HEK293 (cell line): ENCODE data around the gene CAP1.

Experiments
- GLIS1 ChIP-seq: fragments of 450-650 bp; formaldehyde crosslinking; IDR thresholded peaks from 2 replicates; pipeline ENCODE4 v1.5.1; 2016; ENCODE audit warnings: missing biosample characterization, missing genetic modification characterization
- OSR2 ChIP-seq: fragments of 450-650 bp; formaldehyde crosslinking; IDR thresholded peaks from 2 replicates; pipeline ENCODE4 v1.5.1; 2016; ENCODE audit warnings: missing biosample characterization, missing genetic modification characterization
- YY1 ChIP-seq: fragments of 450-650 bp; formaldehyde crosslinking; IDR thresholded peaks from 2 replicates; pipeline ENCODE4 v1.5.1; 2018; ENCODE audit warnings: missing biosample characterization, missing genetic modification characterization
- ZBTB20 ChIP-seq: fragments of 450-650 bp; formaldehyde crosslinking; IDR thresholded peaks from 2 replicates; pipeline ENCODE4 v1.5.1; 2016; ENCODE audit warnings: missing biosample characterization, missing genetic modification characterization
- ZBTB8A ChIP-seq: fragments of 450-650 bp; formaldehyde crosslinking; IDR thresholded peaks from 2 replicates; pipeline ENCODE4 v1.5.1; 2016; ENCODE audit warnings: missing biosample characterization, missing genetic modification characterization
- ZNF10 ChIP-seq: fragments of 450-650 bp; formaldehyde crosslinking; IDR thresholded peaks from 2 replicates; pipeline ENCODE4 v1.5.1; 2017; ENCODE audit warnings: missing biosample characterization, missing genetic modification characterization
- ZNF19 ChIP-seq: fragments of 450-650 bp; formaldehyde crosslinking; IDR thresholded peaks from 2 replicates; pipeline ENCODE4; 2016; ENCODE audit warnings: missing biosample characterization, missing genetic modification characterization, low read depth
- ZNF211 ChIP-seq: fragments of 450-650 bp; formaldehyde crosslinking; IDR thresholded peaks from 2 replicates; pipeline ENCODE4 v1.5.1; 2016; ENCODE audit warnings: low read depth, missing biosample characterization, missing genetic modification characterization
- ZNF292 ChIP-seq: fragments of 450-650 bp; formaldehyde crosslinking; IDR thresholded peaks from 2 replicates; pipeline ENCODE4 v1.5.1; 2016; ENCODE audit warnings: low read depth, missing biosample characterization, missing genetic modification characterization, borderline replicate concordance
- ZNF335 ChIP-seq: fragments of 450-650 bp; formaldehyde crosslinking; conservative IDR thresholded peaks from 2 replicates; pipeline ENCODE4 v1.5.1; 2016; ENCODE audit warnings: missing biosample characterization, missing genetic modification characterization
- ZNF366 ChIP-seq: fragments of 450-650 bp; formaldehyde crosslinking; conservative IDR thresholded peaks from 2 replicates; pipeline ENCODE4 v1.5.1; 2016; ENCODE audit warnings: missing biosample characterization, missing genetic modification characterization
- ZNF394 ChIP-seq: fragments of 450-650 bp; formaldehyde crosslinking; IDR thresholded peaks from 2 replicates; pipeline ENCODE4 v1.5.1; 2016; ENCODE audit warnings: missing biosample characterization, missing genetic modification characterization, mild to moderate bottlenecking, moderate library complexity, borderline replicate concordance
- ZNF561 ChIP-seq: fragments of 450-650 bp; IDR thresholded peaks from 2 replicates; pipeline ENCODE4 v1.5.1; 2018; ENCODE audit warnings: missing biosample characterization, missing genetic modification characterization, borderline replicate concordance
- ZNF792 ChIP-seq: fragments of 450-650 bp; formaldehyde crosslinking; IDR thresholded peaks from 2 replicates; pipeline ENCODE4 v1.5.1; 2016; ENCODE audit warnings: missing biosample characterization, missing genetic modification characterization
- ZSCAN16 ChIP-seq: fragments of 450-650 bp; formaldehyde crosslinking; IDR thresholded peaks from 2 replicates; pipeline ENCODE4 v1.5.1; 2016; ENCODE audit warnings: missing biosample characterization, missing genetic modification characterization
- TF ChIP-seq, protein P1 (sequence below): fragments of 450-650 bp; formaldehyde crosslinking; conservative IDR thresholded peaks from 2 replicates; pipeline ENCODE4 v1.5.1; 2016; ENCODE audit warnings: low read depth, missing biosample characterization, missing genetic modification characterization
- TF ChIP-seq, protein P2 (sequence below): fragments of 450-650 bp; formaldehyde crosslinking; IDR thresholded peaks from 2 replicates; pipeline ENCODE4 v1.5.1; 2016; ENCODE audit warnings: missing biosample characterization, missing genetic modification characterization
- TF ChIP-seq, protein P3 (sequence below): fragments of 450-650 bp; formaldehyde crosslinking; IDR thresholded peaks from 2 replicates; pipeline ENCODE4 v1.5.1; 2016; ENCODE audit warnings: missing biosample characterization, missing genetic modification characterization, low read depth
- TF ChIP-seq, protein P4 (sequence below): fragments of 450-650 bp; formaldehyde crosslinking; IDR thresholded peaks from 2 replicates; pipeline ENCODE4 v1.5.1; 2016; ENCODE audit warnings: missing biosample characterization, missing genetic modification characterization
- TF ChIP-seq, protein P5 (sequence below): fragments of 450-650 bp; formaldehyde crosslinking; IDR thresholded peaks from 2 replicates; pipeline ENCODE4 v1.5.1; 2016; ENCODE audit warnings: missing biosample characterization, missing genetic modification characterization
- TF ChIP-seq, protein P6 (sequence below): fragments of 450-650 bp; formaldehyde crosslinking; IDR thresholded peaks from 2 replicates; pipeline ENCODE4 v1.5.1; 2016; ENCODE audit warnings: missing biosample characterization, missing genetic modification characterization
- TF ChIP-seq, protein P7 (sequence below): sonication (generic); formaldehyde crosslinking; IDR thresholded peaks from 2 replicates; pipeline ENCODE4 v1.8.1; 2022; ENCODE audit warnings: mild to moderate bottlenecking, moderate library complexity, missing genetic modification reagents
- TF ChIP-seq, protein P8 (sequence below): fragments of 450-650 bp; formaldehyde crosslinking; IDR thresholded peaks from 2 replicates; pipeline ENCODE4; 2016; ENCODE audit warnings: missing biosample characterization, missing genetic modification characterization

Gene CAP1

DNA sequence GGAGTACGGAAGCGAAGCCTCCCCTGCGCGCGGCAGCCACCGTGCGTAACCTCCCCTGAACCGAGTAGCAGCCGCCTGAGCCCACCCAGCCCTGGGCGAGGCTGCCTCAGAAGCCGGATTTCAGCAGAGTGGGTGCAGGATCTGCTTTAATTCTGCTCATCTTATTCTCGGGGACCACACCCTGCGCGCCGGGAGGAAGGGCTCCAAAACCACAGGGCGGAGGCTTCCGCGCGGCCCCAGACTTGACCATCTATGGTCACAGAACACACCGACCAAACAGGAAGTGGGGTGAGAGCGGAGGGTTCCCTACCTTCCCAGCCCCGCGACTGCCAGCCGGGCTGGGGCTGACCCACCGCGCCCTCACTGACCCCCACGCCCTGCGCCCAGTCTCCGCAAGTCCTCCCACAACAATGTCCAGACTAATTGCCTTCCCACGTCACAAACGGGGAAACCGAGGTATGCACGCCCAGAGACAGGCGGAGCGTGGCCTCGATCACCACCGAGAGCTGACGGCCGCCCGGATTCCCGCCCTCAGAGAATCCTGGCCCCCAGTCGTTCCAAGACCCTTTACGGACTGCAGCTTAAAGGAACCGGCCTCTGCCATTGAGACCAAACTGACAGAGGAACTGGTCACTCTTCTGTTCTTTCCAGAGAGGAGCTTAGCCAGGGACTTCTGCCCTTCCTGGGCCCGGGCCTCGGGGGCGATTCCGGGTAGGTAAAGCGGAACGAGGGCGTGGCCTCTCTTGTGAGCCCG, 595 bp upstream of the CAP1 start (continued):
- TF ChIP-seq, protein P1, sequence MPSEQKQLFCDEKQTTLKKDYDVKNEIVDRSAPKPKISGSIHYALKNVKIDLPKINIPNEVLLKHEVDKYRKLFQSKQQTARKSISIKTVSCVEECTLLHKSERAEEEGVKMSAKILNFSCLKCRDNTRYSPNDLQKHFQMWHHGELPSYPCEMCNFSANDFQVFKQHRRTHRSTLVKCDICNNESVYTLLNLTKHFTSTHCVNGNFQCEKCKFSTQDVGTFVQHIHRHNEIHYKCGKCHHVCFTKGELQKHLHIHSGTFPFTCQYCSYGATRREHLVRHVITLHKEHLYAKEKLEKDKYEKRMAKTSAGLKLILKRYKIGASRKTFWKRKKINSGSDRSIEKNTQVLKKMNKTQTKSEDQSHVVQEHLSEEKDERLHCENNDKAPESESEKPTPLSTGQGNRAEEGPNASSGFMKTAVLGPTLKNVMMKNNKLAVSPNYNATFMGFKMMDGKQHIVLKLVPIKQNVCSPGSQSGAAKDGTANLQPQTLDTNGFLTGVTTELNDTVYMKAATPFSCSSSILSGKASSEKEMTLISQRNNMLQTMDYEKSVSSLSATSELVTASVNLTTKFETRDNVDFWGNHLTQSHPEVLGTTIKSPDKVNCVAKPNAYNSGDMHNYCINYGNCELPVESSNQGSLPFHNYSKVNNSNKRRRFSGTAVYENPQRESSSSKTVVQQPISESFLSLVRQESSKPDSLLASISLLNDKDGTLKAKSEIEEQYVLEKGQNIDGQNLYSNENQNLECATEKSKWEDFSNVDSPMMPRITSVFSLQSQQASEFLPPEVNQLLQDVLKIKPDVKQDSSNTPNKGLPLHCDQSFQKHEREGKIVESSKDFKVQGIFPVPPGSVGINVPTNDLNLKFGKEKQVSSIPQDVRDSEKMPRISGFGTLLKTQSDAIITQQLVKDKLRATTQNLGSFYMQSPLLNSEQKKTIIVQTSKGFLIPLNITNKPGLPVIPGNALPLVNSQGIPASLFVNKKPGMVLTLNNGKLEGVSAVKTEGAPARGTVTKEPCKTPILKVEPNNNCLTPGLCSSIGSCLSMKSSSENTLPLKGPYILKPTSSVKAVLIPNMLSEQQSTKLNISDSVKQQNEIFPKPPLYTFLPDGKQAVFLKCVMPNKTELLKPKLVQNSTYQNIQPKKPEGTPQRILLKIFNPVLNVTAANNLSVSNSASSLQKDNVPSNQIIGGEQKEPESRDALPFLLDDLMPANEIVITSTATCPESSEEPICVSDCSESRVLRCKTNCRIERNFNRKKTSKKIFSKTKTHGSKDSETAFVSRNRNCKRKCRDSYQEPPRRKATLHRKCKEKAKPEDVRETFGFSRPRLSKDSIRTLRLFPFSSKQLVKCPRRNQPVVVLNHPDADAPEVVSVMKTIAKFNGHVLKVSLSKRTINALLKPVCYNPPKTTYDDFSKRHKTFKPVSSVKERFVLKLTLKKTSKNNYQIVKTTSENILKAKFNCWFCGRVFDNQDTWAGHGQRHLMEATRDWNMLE (tag by site-specific recombination): no peak; the same call in 1 of the 2 replicates
- TF ChIP-seq, protein P2, sequence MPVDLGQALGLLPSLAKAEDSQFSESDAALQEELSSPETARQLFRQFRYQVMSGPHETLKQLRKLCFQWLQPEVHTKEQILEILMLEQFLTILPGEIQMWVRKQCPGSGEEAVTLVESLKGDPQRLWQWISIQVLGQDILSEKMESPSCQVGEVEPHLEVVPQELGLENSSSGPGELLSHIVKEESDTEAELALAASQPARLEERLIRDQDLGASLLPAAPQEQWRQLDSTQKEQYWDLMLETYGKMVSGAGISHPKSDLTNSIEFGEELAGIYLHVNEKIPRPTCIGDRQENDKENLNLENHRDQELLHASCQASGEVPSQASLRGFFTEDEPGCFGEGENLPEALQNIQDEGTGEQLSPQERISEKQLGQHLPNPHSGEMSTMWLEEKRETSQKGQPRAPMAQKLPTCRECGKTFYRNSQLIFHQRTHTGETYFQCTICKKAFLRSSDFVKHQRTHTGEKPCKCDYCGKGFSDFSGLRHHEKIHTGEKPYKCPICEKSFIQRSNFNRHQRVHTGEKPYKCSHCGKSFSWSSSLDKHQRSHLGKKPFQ (tag by site-specific recombination): peak; percentile 56
- TF ChIP-seq ZNF10 (tag by site-specific recombination) (0 out of 2 replicates have a peak, but pooled peaks have one; percentile 7), ZBTB8A (peak; percentile 92), ZBTB20 (tag by site-specific recombination) (peak; percentile 95), ZNF792 (tag by site-specific recombination) (no peak), ZNF394 (tag by site-specific recombination) (no peak; the same call in 1 of the 2 replicates), ZNF366 (peak; percentile 35; the same call in 1 of the 2 replicates), OSR2 (peak; percentile 65; the same call in 1 of the 2 replicates), GLIS1 (tag by site-specific recombination) (no peak), ZNF211 (tag by site-specific recombination) (no peak), ZNF19 (tag by site-specific recombination) (no peak), YY1 (tag by site-specific recombination) (no peak; the same call in 1 of the 2 replicates), ZSCAN16 (tag by site-specific recombination) (no peak), ZNF335 (tag by site-specific recombination) (peak; percentile 98), ZNF292 (no peak), ZNF561 (peak; percentile 32; the same call in 1 of the 2 replicates)
- TF ChIP-seq, protein P3, sequence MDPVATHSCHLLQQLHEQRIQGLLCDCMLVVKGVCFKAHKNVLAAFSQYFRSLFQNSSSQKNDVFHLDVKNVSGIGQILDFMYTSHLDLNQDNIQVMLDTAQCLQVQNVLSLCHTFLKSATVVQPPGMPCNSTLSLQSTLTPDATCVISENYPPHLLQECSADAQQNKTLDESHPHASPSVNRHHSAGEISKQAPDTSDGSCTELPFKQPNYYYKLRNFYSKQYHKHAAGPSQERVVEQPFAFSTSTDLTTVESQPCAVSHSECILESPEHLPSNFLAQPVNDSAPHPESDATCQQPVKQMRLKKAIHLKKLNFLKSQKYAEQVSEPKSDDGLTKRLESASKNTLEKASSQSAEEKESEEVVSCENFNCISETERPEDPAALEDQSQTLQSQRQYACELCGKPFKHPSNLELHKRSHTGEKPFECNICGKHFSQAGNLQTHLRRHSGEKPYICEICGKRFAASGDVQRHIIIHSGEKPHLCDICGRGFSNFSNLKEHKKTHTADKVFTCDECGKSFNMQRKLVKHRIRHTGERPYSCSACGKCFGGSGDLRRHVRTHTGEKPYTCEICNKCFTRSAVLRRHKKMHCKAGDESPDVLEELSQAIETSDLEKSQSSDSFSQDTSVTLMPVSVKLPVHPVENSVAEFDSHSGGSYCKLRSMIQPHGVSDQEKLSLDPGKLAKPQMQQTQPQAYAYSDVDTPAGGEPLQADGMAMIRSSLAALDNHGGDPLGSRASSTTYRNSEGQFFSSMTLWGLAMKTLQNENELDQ (tag by site-specific recombination): no peak
- TF ChIP-seq, protein P4, sequence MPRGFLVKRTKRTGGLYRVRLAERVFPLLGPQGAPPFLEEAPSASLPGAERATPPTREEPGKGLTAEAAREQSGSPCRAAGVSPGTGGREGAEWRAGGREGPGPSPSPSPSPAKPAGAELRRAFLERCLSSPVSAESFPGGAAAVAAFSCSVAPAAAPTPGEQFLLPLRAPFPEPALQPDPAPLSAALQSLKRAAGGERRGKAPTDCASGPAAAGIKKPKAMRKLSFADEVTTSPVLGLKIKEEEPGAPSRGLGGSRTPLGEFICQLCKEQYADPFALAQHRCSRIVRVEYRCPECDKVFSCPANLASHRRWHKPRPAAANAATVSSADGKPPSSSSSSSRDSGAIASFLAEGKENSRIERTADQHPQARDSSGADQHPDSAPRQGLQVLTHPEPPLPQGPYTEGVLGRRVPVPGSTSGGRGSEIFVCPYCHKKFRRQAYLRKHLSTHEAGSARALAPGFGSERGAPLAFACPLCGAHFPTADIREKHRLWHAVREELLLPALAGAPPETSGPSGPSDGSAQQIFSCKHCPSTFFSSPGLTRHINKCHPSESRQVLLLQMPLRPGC (tag by site-specific recombination): peak; percentile 39; the same call in 1 of the 2 replicates
- TF ChIP-seq, protein P5, sequence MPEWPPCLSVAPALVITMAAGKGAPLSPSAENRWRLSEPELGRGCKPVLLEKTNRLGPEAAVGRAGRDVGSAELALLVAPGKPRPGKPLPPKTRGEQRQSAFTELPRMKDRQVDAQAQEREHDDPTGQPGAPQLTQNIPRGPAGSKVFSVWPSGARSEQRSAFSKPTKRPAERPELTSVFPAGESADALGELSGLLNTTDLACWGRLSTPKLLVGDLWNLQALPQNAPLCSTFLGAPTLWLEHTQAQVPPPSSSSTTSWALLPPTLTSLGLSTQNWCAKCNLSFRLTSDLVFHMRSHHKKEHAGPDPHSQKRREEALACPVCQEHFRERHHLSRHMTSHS (tag by site-specific recombination): no peak
- TF ChIP-seq, protein P6, sequence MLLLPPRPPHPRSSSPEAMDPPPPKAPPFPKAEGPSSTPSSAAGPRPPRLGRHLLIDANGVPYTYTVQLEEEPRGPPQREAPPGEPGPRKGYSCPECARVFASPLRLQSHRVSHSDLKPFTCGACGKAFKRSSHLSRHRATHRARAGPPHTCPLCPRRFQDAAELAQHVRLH (tag by site-specific recombination): peak; percentile 85; the same call in 1 of the 2 replicates
- TF ChIP-seq, protein P7, sequence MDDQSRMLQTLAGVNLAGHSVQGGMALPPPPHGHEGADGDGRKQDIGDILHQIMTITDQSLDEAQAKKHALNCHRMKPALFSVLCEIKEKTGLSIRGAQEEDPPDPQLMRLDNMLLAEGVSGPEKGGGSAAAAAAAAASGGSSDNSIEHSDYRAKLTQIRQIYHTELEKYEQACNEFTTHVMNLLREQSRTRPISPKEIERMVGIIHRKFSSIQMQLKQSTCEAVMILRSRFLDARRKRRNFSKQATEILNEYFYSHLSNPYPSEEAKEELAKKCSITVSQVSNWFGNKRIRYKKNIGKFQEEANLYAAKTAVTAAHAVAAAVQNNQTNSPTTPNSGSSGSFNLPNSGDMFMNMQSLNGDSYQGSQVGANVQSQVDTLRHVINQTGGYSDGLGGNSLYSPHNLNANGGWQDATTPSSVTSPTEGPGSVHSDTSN (CRISPR knock-in tag): 0 out of 2 replicates have a peak, but pooled peaks have one; percentile 18
- TF ChIP-seq, protein P8, sequence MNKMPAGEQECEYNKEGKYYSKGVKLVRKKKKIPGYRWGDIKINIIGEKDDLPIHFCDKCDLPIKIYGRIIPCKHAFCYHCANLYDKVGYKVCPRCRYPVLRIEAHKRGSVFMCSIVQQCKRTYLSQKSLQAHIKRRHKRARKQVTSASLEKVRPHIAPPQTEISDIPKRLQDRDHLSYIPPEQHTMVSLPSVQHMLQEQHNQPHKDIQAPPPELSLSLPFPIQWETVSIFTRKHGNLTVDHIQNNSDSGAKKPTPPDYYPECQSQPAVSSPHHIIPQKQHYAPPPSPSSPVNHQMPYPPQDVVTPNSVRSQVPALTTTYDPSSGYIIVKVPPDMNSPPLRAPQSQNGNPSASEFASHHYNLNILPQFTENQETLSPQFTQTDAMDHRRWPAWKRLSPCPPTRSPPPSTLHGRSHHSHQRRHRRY (tag by site-specific recombination): 0 out of 2 replicates have a peak, but pooled peaks have one; percentile 45
